NCI-H2029 (cell line): ENCODE data around the gene MAGEA2B.
"Not testable (repeated sequence)": the region's sequence is repeated elsewhere in the genome, so short reads cannot be mapped to it uniquely, and the experiment has no call there.

Experiments
- DNase-seq: peaks from one replicate; lab custom pipeline; 2025; lab: John Stamatoyannopoulos, UW

Gene MAGEA2B

GRCh38 chrX:152758918-152759317, 44.5 kb downstream of the MAGEA2B start, which contains the start of gene CSAG3:
Gene CSAG3, plus strand, starts transcription at chrX:152759218.
- DNase-seq = not testable (repeated sequence)

- not testable (repeated sequence) for DNase-seq
These were observed 45.1 kb downstream of the MAGEA2B start for GRCh38 chrX:152759544-152759943.

GRCh38 chrX:152761582-152761981, 47.2 kb downstream of the MAGEA2B start:
- not testable (repeated sequence) for DNase-seq

- not testable (repeated sequence) for DNase-seq
These were observed 52.1 kb downstream of the MAGEA2B start for GRCh38 chrX:152766562-152766961.
